ENCODE results near the gene BCL2L2. TPM values are rescaled to one million over a fixed set of nuclear protein-coding genes. Genes with fewer than 3 reads are reported as not detected.

BCL2L2 gene
- total and polyA plus RNA-seq, 9 of the 15 experiments (the other 6 are each of a cell fraction or from before 2014, with no cell fraction given): 2.6 to 32.5 (median 14.7) TPM

DNA sequence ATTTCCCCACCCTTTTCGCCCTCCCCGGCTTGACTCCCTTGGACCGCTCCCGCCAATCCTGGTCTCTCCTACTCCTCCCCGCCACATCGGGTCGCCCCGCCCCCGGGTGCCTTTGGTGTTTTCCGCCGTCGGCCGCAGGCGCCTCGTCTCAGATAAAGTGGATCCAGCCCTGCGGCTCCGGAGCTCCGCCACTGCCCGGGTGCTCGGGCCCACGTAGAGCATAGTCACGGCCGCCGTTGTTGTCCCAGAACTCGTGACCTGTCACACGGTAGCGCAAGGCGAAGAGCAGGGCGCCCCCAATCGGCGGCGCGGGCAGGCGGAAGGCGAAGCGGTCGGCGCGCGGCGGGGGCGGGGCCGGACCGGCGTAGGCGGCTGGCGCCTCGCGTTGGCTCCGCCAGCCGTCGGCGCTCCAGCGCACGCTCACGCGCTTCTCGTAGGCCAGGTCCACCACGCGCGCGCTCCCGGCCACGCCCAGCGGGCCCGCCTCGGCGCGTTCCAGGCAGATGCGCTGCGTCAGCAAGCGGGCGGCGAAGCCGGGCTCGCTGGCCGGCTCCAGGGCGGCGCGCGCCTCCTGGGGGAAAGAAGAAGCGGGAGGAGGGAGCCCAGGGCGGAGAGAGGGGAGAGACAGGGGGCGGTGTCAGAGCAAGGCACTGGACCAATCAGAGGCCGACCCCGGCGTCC, 5.2 kb upstream of the BCL2L2 start (continued):
- TF ChIP-seq HMG20A (CRISPR knock-in tag; conservative IDR thresholded peaks at IDR 0.05) (no peak), MITF (IDR thresholded peaks at IDR 0.05) (peak; percentile 100), ZNF41 (CRISPR knock-in tag; conservative IDR thresholded peaks at IDR 0.05) (no peak), ZNF311 (CRISPR knock-in tag; IDR thresholded peaks at IDR 0.05) (no peak), MTA3 (IDR thresholded peaks at IDR 0.05; ENCODE audit: borderline replicate concordance) (peak; percentile 80), ZNF324 (CRISPR knock-in tag; IDR thresholded peaks at IDR 0.05) (no peak), SAFB2 (IDR thresholded peaks at IDR 0.05; ENCODE audit: borderline replicate concordance, low read depth, low read length, severe bottlenecking) (no peak), ARNT (IDR thresholded peaks at IDR 0.05) (peak; percentile 53 to 78; a peak in 3 of 4 replicates), CTBP1 (IDR thresholded peaks at IDR 0.05; ENCODE audit: borderline replicate concordance) (peak; percentile 100), NFATC3 (IDR thresholded peaks at IDR 0.05) (no peak), ZFX (CRISPR knock-in tag; IDR thresholded peaks at IDR 0.05) (no peak), BACH1 (tag; IDR thresholded peaks at IDR 0.05) (no peak), HNRNPLL (IDR thresholded peaks at IDR 0.05; ENCODE audit: low read depth, low read length, poor library complexity, severe bottlenecking) (peak; percentile 86), EP400 (IDR thresholded peaks at IDR 0.05) (no peak), ZNF408 (CRISPR knock-in tag; IDR thresholded peaks at IDR 0.05; ENCODE audit: low read depth) (no peak), GATAD2A (IDR thresholded peaks at IDR 0.05) (peak; percentile 54; the same call in 1 of the 2 replicates)
- TF ChIP-seq, protein P1, sequence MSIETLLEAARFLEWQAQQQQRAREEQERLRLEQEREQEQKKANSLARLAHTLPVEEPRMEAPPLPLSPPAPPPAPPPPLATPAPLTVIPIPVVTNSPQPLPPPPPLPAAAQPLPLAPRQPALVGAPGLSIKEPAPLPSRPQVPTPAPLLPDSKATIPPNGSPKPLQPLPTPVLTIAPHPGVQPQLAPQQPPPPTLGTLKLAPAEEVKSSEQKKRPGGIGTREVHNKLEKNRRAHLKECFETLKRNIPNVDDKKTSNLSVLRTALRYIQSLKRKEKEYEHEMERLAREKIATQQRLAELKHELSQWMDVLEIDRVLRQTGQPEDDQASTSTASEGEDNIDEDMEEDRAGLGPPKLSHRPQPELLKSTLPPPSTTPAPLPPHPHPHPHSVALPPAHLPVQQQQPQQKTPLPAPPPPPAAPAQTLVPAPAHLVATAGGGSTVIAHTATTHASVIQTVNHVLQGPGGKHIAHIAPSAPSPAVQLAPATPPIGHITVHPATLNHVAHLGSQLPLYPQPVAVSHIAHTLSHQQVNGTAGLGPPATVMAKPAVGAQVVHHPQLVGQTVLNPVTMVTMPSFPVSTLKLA (conservative IDR thresholded peaks at IDR 0.05): no peak
- TF ChIP-seq, protein P2, sequence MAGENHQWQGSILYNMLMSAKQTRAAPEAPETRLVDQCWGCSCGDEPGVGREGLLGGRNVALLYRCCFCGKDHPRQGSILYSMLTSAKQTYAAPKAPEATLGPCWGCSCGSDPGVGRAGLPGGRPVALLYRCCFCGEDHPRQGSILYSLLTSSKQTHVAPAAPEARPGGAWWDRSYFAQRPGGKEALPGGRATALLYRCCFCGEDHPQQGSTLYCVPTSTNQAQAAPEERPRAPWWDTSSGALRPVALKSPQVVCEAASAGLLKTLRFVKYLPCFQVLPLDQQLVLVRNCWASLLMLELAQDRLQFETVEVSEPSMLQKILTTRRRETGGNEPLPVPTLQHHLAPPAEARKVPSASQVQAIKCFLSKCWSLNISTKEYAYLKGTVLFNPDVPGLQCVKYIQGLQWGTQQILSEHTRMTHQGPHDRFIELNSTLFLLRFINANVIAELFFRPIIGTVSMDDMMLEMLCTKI (IDR thresholded peaks at IDR 0.05; ENCODE audit: partially characterized antibody): no peak
- TF ChIP-seq, protein P3, sequence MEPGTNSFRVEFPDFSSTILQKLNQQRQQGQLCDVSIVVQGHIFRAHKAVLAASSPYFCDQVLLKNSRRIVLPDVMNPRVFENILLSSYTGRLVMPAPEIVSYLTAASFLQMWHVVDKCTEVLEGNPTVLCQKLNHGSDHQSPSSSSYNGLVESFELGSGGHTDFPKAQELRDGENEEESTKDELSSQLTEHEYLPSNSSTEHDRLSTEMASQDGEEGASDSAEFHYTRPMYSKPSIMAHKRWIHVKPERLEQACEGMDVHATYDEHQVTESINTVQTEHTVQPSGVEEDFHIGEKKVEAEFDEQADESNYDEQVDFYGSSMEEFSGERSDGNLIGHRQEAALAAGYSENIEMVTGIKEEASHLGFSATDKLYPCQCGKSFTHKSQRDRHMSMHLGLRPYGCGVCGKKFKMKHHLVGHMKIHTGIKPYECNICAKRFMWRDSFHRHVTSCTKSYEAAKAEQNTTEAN (CRISPR knock-in tag; IDR thresholded peaks at IDR 0.05): no peak; the same call in 1 of the 2 replicates
- TF ChIP-seq, protein P4, sequence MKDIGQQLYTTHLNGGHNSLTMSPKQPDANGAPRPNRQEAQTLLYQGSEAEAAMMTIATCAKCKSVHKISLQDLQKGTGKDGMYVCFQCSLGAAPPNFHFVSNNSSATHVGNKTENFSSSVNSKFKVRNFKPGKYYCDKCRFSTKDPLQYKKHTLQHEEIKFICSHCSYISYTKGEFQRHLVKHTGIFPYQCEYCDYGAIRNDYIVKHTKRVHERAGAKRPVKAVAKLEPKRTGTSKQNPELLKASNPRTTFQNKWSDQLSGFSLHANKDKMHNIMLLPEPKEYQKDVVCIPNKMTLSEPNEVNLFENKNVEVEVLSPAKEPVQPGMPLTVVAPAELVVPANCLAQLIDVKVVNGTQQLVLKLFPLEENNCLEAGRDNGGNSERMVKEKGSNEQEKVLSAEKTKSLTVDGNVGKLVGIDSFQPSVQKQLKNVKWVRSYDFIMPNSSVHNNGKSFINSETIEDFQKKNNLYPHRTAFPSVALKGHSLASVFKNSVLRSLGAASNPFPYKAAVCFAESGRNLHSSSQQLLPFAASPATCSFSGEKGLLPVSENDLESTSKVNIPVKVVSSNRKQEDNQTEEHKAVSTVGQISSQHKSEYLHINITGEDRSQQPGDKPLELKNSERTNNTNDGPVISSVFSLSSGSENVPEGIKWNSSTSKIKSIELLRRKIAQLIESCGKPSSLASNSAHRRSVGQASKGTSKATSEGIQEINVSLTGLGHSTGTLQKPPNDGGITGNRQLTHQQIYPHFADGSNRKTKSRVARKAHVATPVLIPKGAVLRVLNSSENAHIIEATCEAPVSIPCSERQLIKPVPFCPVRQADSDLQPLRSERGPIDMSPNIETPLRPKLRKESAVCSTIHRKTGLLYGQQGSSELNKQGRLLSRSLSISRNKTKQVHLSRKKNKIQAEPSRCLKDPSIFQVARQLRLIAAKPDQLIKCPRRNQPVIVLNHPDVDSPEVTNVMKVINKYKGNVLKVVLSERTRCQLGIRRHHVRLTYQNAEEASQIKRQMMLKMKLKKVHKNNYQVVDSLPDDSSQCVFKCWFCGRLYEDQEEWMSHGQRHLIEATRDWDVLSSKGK (CRISPR knock-in tag; IDR thresholded peaks at IDR 0.05): no peak

Data from K562 (cell line).